HG02571 (cell line): ENCODE measurements around the gene LIPE.

Experiments
- ATAC-seq: cut with Tn5 transposase; IDR thresholded peaks from one replicate; pipeline ENCODE4 v1.9.1; 2021; ENCODE audit warnings: mild to moderate bottlenecking, moderate library complexity; ENCODE audit not compliant: unreplicated experiment

The LIPE gene

DNA sequence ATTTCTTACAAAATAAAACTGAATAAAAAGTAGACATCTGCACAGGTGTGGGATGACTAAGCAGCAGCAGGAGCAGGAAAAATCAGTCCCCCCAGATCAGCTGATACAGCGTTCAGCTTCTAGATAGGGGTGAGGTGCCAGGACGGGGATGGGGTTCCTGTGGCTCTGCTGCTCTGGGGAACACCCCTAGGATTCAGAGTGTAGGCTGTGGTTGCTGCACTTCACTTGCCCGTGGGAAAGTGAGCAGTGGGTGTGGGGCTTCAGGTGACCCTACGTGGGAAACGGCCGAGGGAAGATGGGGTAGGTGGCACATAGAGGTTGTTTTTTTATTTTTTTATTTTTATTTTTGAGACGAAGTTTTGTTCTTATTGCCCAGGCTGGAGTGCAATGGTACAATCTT lies 18.8 kb upstream of the LIPE start:
- no peak for ATAC-seq

DNA sequence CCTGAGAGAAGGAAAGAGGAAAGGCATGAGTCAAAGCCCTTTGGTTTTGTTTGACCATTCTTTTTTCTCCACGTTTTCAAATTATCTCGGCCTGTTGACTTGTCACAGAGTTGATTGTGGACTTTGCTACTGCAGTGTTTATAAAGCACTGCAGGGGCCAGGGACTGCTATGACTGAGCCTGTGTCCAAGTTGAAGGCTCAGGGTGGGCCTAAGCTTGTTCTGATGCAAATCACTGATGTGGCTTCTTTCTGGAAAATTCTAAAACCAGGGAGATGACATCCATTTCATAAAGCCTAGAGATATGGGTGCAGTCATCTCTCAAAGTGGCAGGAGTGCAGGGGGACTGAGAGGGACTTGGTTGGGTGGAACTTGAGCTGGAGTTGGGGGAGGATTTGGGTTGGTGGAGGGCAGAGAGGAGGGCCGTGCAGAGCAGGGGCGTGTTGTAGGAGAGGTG lies 16.8 kb upstream of the LIPE start:
- ATAC-seq, result no peak

DNA sequence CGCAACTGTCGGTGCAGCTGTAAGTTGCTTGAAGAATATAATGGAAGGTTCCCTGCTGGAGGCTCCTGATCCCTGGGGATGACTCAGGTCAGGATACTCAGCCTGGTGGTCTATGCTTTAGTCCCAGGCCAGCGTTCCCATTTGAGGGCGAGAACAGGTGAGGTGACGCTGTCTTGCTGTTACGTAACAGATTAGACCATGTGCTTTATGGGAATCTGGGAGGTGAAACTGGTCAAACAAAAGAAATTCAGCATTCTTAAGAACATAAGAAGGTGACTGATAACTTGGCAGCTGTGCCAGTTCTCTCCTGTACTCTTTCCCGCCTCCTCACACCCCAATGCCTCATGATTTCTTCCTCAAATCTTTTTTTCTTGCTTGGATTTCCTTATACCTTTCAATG lies 15.6 kb upstream of the LIPE start, which contains the start of gene CXCL17:
Gene CXCL17 (minus strand): TSS at position 114 of the 400 bp plus-strand sequence. CDS start 114 bp downstream, outside the sequence.
- no peak for ATAC-seq

DNA sequence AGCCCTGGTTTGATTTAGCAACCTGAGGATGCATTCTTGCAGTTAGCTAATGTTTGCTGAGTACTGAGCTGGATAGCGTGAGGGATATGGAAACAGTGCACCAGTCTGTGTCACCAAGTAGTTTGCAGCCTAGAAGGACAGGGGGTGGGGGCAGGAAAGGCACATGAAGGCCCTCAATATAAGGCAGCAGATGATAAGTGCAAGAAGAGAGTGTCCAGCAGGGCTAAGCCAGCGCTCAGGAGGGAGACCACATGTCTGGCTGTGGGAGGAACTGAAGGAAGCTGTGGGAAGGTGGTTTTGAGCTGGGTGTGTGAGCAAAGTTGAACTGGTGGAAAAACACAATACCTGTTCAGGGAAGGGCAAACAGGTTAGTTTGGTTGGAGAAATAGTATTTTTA lies 13.9 kb upstream of the LIPE start:
- no peak for ATAC-seq

DNA sequence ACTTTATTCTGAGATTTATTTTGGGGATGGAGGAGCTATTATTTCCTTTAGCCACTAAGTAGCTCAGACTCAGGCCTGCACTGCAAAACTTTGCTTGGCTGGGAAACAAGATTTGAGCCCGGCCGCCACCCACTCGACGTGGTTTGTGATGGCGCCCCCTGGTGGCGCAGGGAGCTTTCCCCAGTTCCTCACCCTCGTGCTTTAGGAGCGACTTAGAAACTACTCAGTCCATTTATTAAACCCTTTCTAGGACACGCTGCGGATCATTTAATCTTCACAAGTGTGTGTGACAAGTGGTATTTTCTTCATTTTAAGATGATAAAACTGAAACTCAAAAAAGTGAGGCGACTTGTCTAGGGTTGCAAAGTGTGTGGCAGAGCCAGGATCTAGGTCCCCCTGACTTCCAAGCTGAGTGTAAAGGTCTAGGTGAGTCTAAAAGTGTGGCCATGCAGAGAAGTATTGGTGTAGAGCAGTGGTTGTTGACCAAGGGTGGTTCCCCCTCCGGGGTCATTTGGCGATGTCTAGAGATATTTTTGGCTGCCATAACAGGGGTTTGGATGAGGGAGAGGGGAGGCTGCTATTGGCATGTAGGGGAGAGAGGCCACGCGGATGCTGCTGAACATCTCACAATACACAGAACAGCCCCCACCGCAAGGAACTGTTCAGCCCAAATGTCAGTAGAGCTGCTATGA lies 13.3 kb upstream of the LIPE start:
- no peak for ATAC-seq

DNA sequence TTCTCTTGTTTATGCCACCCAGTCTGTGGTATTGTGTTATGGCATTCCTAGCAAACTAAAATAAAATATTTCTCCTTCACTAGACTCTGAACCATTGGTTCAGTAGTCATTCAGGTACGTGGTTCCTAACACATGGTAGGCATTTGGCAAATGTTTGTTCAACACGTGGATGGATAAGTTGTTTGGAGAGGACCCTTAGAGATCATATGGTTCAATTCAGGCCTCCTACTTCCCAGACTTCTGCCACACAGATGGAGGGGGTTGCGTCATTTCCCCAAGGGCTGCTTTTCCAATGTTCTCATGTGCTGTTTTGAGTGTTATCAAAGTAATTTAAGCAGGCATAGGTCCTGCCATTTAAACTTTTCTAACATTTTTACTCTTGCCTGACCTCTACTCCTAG lies 8.8 kb upstream of the LIPE start:
- ATAC-seq, result no peak

DNA sequence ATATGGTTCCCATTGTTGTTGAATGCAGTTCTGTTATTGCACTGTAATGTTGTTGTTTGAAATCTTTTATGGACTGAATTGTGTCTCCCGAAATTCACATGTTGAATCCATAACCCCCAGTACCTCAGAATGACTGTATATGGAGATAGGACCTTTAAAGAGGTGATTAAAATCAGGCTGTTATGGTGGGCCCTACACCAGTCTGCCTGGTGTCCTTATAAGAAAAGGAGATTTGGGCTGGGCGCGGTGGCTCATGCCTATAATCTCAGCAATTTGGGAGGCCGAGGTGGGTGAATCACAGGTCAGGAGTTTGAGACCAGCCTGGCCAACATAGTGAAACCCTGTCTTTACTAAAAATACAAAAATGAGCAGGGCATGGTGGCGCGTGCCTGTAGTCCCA lies 8.1 kb upstream of the LIPE start:
- no peak for ATAC-seq

DNA sequence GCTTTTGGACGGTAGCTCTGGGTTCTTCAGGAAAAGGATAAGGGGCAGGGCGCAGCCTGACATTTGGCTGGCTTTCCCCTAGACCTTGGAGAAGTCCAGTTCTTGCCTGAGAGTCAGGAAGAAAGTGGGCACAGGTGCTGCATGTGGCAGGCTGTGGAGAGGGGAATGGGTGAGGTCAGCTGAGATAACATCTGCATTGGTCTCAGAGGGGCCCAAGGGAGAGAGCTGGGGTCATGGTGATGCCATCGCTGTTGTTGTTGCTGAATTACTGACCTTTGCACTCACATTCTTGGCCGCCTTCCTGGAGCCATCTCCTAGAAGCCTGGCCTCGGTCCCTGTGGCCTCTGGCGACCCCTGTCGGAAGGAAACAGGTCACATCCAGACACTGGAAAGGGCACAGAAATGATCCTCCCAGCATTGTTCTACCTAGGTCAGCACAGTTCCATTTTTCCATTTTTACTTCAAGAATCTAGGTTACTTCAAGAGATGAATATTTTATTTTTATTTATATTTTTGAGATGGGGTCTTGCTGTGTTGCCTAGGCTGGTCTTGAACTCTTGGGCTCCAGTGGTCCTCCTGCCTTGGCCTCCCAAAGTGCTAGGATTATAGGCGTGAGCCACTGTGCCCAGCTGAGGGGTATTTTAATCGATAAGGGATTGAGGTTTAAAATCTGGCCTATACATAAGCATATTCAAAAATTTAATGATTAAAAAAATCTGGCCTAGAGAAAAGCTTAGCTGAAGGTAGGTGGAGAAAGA lies 6.5 kb upstream of the LIPE start:
- no peak for ATAC-seq

DNA sequence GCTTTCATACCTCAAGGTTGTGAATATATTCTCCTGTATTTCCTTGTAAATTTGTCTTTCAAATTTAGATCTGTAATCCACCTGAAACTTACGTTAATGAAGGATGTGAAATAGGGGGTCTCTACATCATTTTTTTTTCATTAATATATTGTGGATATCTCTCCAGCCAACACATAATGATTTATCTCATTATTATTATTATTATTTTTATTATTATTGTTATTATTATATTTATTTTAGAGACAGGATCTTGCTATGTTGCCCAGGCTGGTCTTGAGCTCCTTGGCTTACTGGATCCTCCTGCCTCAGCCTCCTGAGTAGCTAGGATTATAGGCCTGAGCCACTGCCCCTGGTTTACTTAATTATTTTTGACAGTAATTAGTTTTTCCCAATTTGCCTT lies 4.3 kb upstream of the LIPE start:
- no peak for ATAC-seq

DNA sequence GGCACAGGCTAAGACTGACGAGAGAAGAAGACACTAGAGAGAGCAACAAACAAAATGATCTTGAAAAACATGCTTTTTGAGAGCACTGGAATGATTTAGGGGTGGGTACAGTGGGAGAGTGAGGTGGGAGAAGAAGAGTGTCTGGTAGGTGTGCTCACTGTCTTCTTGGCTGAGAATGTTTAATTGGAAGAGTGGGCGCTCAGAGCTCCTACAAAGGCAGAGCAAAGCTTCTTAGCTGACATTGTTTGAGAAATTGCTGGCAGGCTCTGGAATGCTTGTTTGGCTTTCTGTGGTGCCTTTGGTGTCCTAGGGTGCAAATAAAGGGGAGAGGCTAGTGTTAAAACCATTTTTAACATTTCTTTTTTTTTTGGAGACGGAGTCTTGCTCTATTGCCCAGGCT lies 1.5 kb upstream of the LIPE start:
- ATAC-seq, result no peak

DNA sequence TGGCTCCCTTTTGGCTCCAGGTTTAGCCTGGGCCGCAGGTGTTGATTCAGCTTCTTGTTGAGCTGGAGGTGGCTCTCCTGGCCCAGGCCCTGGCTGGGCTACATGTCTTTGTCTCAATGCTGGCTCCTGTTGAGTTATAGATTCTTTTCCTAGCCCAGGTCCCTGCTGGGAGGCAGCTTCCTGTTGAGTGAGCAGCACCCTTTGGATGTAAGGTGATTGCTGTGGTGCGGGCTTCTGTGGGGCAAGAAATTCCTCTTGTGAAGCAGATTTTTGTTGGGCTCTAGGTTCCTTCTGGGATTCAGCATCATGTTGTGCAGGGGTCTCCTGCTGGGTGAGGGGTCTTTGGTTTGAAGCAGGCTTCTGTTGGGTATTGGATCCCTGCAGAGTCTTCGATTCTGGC lies 545 bp downstream of the LIPE start:
- ATAC-seq, result no peak

DNA sequence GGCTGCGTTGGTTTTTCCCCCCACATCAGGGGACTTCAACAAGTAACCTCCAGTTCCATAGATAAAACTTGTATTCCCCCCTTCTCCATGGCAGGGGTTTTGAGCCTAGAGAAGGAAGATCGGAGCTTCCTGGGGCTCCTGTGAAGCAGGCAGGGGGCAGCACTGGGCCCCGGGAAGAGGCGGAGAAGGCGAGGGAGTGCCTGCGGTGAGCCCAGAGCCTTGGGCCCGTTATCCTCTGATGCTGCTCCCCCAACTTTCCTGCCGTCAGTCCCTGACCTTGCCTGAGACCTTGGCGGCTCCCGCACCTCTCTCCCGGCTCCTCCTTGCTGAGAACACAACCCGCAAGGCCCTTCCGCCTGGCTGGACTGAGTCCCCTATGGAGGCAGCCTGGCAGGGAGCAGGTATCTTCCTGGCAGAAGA lies 2.5 kb downstream of the LIPE start:
- ATAC-seq, result no peak

DNA sequence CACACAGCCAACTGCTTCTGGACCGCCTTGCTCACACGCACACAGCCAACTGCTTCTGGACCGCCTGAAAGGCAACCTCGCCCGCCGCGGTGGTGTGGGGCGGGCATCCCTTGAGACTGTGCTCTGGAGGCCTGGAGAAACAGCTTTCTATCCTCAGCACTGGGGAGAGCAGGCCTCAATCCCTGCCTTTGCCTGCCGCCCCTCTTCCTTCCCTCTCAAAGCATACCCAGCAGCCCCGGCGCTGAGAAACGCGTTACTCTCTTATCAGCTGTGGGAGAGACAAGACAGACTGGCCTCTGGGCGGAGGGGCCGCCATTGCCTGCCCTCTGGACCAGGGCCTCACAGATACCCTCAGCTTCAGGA lies 2.9 kb downstream of the LIPE start:
- no peak for ATAC-seq

DNA sequence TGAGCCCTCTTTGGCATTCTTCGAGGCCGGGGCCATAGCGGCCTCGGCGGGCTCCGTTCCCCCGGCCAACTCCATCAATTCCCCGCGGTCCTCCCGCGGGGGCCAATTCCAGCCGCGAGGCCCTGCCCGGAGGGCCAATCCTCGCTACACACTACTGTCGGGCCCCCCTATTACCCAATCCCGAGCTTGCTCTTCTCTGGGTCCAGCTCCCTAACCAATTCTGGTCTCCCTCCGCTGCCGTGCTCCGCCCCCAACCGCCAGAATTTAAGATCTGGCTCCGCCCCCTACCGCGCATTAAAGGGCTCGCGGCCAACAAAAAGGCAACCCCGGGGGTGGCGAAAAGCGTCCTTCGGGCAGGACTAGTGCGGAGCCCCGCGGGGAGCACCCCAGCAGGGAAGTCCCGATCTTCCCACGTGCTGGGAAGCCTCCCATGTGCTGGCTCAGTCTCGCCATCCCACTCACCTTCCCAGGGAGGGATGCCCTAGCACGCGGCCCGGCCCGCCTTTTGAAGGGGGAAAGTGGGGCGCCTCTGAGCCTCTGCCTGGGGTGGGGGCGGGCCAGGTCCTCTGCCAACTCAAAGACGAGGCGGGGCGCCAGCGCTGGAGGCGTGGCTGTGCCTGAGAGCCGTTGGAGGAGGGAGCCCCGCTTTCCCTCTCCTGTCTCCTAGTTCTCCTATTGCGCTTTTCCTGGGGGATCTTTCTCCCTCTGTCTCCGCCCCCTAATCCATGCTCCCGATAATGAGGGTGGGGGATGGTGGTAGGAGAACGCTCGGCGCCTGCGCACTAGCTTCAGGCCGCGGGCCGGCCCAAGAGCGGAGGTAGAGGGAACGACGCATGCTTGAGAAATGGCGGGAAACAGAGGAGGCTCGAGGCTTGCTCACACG lies 3.5 kb downstream of the LIPE start:
- peak; percentile 92 for ATAC-seq

DNA sequence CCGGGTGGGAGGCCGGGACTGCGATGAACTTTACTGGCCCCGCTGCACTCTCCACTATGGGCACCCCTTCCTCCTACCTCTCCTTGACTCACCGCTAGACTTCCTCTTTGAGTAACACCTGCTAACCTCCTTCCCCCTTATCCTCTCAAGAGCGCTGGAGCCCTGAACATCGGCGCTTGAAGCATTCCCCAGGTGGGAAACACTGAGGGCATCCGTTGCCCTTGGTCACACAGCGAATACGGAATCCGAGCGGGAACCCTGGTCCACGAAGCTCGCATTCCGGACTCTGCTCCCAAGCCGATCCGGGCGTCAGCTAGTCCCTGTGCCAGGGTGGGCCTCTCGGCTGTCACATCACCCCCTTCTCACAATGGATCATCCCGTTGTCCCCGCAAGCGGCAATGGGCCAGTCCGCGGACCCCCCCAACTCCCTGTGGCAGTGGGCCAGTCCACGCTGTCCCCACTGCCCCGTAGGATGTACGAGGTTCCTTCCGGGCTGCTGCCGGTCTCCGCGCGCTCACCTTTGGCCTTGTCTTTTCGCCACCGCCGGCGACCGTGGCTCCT lies 4.2 kb downstream of the LIPE start:
- ATAC-seq, result peak; percentile 10

DNA sequence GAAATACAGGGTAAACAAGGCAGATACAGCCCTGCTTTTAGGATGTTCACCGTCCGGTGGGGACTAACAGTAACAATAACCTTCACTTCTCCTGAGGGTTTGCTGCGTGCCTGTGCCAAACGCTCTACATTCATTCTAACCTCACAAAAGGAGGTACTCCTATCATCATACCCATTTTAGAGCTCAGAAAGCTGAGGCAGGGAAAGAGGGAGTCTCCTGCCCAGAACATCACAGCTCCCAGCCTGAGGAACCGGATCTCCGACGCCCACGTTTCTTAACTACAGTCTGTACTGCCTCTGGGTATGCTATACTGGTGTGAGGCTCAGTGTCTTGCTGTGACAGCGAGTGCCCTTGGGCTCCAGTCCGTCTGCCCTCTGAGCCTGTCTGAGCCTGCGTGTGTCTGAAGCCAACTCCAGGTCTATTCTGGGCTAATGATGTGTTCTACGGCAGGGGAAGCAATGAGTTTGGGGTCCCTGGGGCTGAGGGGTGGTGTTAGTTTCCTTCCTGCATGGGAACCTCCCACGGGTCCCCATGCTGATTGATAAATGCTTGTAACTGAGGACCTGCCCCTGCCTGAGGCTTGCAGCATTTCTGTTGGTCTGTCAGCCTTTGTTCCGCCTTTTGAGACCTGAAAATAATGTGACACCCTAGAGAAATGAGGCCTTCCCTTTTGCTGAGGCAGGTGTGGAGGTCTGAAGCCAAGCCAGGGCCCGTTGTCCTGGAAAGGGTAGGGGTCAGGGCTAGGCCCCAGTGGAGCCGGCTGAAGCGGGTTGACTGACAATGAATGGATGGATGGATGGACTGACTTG lies 4.9 kb downstream of the LIPE start:
- ATAC-seq, result no peak

DNA sequence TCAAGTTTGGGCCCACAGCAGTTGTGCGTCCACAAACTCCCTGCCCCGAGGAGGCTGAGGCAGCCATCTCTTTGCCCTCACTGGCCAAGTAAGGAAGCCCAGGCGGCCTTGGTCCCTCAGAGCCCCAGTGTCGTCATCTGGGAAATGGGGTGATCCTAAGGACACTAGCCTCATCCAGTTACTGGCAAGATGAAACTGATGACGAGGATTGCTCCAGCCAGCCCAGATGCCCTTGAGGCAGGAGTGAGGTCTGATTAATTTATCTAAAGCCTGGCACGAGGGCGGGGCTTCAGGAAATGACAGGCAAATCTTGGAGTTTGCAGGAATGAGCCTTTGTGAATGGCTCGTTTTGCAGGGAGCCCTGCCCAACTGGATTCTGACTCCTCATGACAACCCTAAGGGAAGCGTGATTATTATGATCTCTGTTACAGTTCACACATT lies 5.6 kb downstream of the LIPE start:
- ATAC-seq, result no peak

DNA sequence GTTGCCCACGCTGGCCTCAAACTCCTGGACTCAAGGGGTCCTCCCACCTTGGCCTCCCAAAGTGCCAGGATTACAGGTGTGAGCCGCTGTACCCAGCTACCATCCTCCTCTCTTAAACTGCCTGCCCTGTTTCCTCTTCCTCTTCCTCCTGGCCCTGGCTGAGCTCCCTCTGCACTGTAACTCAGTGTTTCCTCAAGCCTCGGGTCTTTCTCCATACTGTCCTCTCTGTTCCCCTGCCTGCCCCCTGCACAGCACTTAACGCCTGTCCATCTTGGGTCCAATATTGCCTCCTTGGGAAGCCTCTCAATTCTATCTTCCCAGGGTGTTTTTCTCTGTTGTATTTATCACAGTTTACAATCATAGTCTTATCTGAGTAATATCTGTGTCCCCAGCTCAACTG lies 6.1 kb downstream of the LIPE start:
- ATAC-seq, result no peak

DNA sequence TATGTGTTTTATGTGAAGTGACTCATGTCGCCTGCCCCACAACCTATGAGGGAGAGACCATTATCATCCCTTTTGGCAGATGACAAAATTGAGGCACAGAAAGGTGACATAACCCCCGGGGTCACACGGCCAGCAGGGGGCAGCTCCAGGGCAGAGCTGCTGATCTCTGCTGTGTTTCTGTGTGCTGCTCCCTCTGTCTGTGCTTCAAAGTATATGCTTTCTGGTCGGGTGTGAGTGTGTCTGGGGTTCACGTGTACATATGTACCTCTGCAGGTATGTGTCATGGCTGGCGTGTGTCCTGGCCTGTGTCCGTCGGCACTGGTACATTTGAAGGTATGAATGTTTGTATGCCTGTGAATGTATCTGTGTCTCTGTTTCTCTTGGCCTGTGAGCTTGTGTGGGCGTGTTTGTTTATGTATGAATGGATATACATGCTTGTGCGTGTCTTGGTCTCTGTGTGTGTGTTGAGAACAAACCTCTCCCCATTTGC lies 7.1 kb downstream of the LIPE start:
- no peak for ATAC-seq

DNA sequence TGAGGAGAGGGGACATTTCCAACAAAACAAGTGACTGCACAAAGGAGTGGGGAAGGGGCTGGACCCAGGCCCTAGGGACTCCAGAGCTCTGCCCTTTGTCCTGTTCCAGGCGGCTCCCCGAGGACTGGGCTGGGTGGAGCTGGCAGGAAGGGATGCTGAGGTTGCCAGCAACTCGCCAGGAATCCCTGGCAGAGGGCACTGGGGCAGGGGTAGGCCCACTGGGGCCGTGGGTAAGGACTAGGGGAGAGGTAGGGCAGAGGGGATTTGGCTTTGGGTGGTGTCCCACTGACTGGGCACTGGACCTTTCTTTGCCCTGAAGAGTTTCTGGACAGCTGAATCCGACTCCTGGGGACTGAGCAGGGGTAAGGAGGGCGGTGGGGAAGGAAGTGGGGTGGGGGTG lies 7.9 kb downstream of the LIPE start:
- no peak for ATAC-seq
